ENCODE measurements around the gene POGLUT3. TPM values are rescaled to one million over a fixed set of nuclear protein-coding genes. Genes with fewer than 3 reads are reported as not detected.

The POGLUT3 gene
- total and polyA plus RNA-seq, 4 donors = 5.8 to 8.8 (median 7.6) TPM

DNA sequence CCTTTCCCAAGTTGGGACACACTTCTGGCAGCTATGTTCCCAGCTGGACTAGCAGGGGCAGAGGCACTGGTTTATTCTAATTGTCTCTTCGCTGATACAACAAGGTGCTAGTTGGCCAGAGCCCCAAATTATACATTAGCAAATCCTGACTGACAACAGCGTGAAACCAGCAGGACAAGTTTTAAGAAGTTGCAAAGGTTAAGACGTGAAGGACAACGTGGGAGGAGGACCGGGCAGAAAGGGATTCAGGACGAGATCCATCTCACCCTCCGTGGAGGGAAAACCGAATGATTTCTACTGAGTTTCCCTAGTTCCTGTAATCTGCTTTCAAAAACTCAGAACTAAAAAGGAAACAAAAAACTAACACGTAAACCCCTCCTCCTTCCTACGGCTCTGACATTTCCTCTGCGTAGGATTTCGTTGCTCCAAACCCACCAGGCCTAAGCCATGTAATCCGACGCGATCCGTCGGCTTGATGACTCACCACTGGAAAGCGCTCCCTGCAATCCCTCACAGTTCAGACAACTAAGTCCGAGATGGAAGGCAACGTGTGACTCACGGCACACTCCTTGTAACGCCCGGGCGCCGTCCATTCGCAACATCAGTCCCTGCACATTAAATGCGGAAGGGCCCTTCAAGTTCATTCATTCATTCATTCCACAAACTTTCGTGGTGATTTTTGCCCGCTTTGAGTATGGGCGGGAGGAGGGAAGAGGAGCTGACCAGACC, 703 bp downstream of the POGLUT3 start (continued):
- TF ChIP-seq, protein P1, sequence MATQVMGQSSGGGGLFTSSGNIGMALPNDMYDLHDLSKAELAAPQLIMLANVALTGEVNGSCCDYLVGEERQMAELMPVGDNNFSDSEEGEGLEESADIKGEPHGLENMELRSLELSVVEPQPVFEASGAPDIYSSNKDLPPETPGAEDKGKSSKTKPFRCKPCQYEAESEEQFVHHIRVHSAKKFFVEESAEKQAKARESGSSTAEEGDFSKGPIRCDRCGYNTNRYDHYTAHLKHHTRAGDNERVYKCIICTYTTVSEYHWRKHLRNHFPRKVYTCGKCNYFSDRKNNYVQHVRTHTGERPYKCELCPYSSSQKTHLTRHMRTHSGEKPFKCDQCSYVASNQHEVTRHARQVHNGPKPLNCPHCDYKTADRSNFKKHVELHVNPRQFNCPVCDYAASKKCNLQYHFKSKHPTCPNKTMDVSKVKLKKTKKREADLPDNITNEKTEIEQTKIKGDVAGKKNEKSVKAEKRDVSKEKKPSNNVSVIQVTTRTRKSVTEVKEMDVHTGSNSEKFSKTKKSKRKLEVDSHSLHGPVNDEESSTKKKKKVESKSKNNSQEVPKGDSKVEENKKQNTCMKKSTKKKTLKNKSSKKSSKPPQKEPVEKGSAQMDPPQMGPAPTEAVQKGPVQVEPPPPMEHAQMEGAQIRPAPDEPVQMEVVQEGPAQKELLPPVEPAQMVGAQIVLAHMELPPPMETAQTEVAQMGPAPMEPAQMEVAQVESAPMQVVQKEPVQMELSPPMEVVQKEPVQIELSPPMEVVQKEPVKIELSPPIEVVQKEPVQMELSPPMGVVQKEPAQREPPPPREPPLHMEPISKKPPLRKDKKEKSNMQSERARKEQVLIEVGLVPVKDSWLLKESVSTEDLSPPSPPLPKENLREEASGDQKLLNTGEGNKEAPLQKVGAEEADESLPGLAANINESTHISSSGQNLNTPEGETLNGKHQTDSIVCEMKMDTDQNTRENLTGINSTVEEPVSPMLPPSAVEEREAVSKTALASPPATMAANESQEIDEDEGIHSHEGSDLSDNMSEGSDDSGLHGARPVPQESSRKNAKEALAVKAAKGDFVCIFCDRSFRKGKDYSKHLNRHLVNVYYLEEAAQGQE (IDR thresholded peaks at IDR 0.05) = peak; percentile 77
- peak in 1 of 2 donors; percentile 14 for TF ChIP-seq RXRA (IDR thresholded peaks at IDR 0.05)

DNA sequence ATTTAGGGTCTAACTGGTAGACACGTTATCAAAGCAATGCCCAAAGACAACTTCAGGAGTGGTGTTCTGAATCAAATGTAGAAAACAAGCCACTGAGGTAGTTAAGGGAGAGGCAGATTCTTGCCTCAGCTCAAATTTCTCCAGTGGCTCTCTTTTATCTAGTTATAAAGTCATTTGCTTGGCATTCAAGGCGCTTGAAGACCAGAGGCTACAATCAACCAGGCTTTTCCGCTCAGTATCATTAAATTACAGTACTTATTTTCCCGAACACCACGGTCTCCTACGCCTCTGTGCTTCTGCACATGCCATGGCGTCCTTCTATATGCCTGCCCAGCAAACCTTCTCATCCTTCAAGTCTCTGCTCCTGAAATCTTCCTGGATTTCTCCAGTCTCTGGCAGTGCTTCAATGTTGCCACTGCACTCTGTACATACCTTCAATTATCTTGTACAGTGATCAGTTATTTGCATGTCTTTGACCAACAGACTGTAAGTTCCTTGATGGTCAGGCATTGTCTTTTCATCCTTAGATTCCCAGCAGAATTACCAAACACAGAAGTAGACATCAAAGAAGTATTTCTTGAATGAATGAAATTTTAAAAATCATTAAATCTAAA, 1.4 kb downstream of the POGLUT3 start:
- TF ChIP-seq NR2F2 (IDR thresholded peaks at IDR 0.05) (no peak), FOXA1 (IDR thresholded peaks at IDR 0.05) (no peak), TAF1 (conservative IDR thresholded peaks at IDR 0.05) (no peak)
- TF ChIP-seq, protein P1 (IDR thresholded peaks at IDR 0.05) = no peak
- Histone ChIP-seq H3K36me3 (ENCODE audit: control insufficient read depth in 4 of 4, insufficient read depth in 3 of 4, low read depth in 1 of 4, low read length in 3 of 4) (no peaks in the 10 kb centered on the region), H3K27me3 (ENCODE audit: control insufficient read depth in 4 of 4, insufficient read depth in 4 of 4, low read length in 3 of 4) (no peaks in the 10 kb centered on the region), H3K4me1 (ENCODE audit: control insufficient read depth in 4 of 4, insufficient read depth in 4 of 4, low read length in 3 of 4) (peaks cover 0 to 6% (median 4%) of the 10 kb centered on the region in 4 donors), H3K9me3 (ENCODE audit: control insufficient read depth in 4 of 4, low read length in 3 of 4) (no peaks in the 10 kb centered on the region), H3K27ac (ENCODE audit: low read depth in 1 of 2, low read length in 2 of 2) (peak overlapping the region; percentile 92 to 93), H3K4me3 (ENCODE audit: low read depth in 1 of 3, low read length in 3 of 3) (peak overlapping the region in 1 of 3 donors; percentile 77), H3K9ac (ENCODE audit: low read depth in 1 of 2, low read length in 2 of 2) (peak overlapping the region in 1 of 2 donors; percentile 89)
- 96% methylated on average over 7 of the region's 7 CpGs for WGBS
- no peak for DNase-seq (ENCODE audit: low spot score)

DNA sequence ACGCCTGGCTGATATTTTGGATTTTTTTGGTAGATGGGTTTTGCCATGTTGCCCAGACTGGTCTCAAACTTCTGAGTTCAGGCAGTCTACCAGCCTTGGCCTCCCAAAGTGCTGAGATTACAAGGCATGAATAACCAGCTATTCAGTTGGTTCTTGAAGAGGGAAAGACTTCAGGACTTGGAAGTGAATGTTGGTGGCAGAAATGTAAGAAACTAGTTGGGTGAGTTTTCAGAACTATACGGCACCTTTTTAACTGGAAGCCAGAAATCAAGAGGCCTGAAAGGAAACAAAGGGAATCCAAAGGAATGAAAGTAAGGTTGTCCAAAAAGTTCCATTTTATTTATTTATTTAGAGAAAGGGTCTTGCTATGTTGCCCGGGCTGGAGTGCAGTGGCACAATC, 2.9 kb downstream of the POGLUT3 start:
- peaks cover 0 to 6% (median 4%) of the 10 kb centered on the region in 4 donors for H3K4me1 ChIP-seq (ENCODE audit: control insufficient read depth in 4 of 4, insufficient read depth in 4 of 4, low read length in 3 of 4)
- no peaks in the 10 kb centered on the region for H3K27me3 ChIP-seq (ENCODE audit: control insufficient read depth in 4 of 4, insufficient read depth in 4 of 4, low read length in 3 of 4)
- H3K4me3 ChIP-seq (ENCODE audit: low read depth in 1 of 3, low read length in 3 of 3) = no peak overlapping the region
- no peak overlapping the region for H3K9ac ChIP-seq (ENCODE audit: low read depth in 1 of 2, low read length in 2 of 2)
- no peak for DNase-seq (ENCODE audit: low spot score)
- WGBS = 97% methylated on average over 3 of the region's 3 CpGs
- H3K9me3 ChIP-seq (ENCODE audit: control insufficient read depth in 4 of 4, low read length in 3 of 4) = no peaks in the 10 kb centered on the region
- H3K27ac ChIP-seq (ENCODE audit: low read depth in 1 of 2, low read length in 2 of 2) = no peak overlapping the region
- H3K36me3 ChIP-seq (ENCODE audit: control insufficient read depth in 4 of 4, insufficient read depth in 3 of 4, low read depth in 1 of 4, low read length in 3 of 4) = peaks cover 0 to 4% (median under 1%) of the 10 kb centered on the region in 4 donors
- TF ChIP-seq SP1 (IDR thresholded peaks at IDR 0.05) (no peak), YY1 (IDR thresholded peaks at IDR 0.05) (no peak), JUND (IDR thresholded peaks at IDR 0.05) (no peak), TAF1 (conservative IDR thresholded peaks at IDR 0.05) (no peak), FOXA1 (IDR thresholded peaks at IDR 0.05) (no peak), RAD21 (IDR thresholded peaks at IDR 0.05) (no peak), FOXA2 (IDR thresholded peaks at IDR 0.05) (no peak), GABPA (IDR thresholded peaks at IDR 0.05 in 1 of 2, conservative IDR thresholded peaks at IDR 0.05 in 1 of 2) (no peak), EGR1 (IDR thresholded peaks at IDR 0.05; ENCODE audit: low read depth in 2 of 2) (no peak)
- TF ChIP-seq, protein P2, sequence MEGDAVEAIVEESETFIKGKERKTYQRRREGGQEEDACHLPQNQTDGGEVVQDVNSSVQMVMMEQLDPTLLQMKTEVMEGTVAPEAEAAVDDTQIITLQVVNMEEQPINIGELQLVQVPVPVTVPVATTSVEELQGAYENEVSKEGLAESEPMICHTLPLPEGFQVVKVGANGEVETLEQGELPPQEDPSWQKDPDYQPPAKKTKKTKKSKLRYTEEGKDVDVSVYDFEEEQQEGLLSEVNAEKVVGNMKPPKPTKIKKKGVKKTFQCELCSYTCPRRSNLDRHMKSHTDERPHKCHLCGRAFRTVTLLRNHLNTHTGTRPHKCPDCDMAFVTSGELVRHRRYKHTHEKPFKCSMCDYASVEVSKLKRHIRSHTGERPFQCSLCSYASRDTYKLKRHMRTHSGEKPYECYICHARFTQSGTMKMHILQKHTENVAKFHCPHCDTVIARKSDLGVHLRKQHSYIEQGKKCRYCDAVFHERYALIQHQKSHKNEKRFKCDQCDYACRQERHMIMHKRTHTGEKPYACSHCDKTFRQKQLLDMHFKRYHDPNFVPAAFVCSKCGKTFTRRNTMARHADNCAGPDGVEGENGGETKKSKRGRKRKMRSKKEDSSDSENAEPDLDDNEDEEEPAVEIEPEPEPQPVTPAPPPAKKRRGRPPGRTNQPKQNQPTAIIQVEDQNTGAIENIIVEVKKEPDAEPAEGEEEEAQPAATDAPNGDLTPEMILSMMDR (IDR thresholded peaks at IDR 0.05; ENCODE audit: low read depth, low read length, missing input control) = no peak
- TF ChIP-seq, protein P3, sequence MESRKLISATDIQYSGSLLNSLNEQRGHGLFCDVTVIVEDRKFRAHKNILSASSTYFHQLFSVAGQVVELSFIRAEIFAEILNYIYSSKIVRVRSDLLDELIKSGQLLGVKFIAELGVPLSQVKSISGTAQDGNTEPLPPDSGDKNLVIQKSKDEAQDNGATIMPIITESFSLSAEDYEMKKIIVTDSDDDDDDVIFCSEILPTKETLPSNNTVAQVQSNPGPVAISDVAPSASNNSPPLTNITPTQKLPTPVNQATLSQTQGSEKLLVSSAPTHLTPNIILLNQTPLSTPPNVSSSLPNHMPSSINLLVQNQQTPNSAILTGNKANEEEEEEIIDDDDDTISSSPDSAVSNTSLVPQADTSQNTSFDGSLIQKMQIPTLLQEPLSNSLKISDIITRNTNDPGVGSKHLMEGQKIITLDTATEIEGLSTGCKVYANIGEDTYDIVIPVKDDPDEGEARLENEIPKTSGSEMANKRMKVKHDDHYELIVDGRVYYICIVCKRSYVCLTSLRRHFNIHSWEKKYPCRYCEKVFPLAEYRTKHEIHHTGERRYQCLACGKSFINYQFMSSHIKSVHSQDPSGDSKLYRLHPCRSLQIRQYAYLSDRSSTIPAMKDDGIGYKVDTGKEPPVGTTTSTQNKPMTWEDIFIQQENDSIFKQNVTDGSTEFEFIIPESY (IDR thresholded peaks at IDR 0.05) = no peak

Measured in liver (tissue), 9 donors.